Ovary (tissue), 3 donors: ENCODE measurements around the gene KCNG2.

Experiments used
- POLR2A ChIP-seq: fragments of 450-650 bp; IDR thresholded peaks from one replicate; pipeline ENCODE4 v1.6.1; 2017; ENCODE audit warnings: antibody characterized with exemption, mild to moderate bottlenecking, moderate library complexity
- TF ChIP-seq, protein P1 (sequence below), 3 donors: fragments of 450-650 bp in 2 of 3; fragments of 200-600 bp in 1 of 3; IDR thresholded peaks; one replicate each; pipeline versions ENCODE4 v1.5.1 to v1.8.0; 2016 to 2022; ENCODE audit warnings: antibody characterized with exemption in 3 of 3, mild to moderate bottlenecking in 1 of 3
- donor health status: DM: no; HTN: no; CAD: no.

DNA sequence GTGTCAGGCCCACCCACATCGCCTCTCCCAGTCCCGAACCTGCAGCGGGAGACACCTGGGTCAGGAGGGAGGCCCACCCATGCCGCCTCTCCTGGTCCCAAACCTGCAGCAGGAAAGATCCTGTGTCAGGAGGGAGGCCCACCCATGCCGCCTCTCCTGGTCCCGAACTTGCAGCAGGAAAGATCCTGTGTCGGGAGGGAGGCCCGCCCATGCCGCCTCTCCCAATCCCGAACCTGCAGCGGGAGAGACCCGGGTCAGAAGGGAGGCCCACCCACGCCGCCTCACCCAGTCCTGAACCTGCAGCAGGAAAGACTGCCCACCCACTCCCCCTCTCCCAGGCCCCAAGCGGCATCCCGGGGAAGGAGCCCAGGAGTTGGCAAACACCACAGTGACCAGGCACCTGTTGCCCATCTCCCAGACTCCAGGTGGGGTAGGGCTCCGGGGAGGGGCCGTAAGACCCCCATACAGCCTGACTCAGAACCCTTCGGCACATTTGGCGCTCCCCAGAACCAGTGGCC is 145.9 kb downstream of the KCNG2 start:
- TF ChIP-seq, protein P1, sequence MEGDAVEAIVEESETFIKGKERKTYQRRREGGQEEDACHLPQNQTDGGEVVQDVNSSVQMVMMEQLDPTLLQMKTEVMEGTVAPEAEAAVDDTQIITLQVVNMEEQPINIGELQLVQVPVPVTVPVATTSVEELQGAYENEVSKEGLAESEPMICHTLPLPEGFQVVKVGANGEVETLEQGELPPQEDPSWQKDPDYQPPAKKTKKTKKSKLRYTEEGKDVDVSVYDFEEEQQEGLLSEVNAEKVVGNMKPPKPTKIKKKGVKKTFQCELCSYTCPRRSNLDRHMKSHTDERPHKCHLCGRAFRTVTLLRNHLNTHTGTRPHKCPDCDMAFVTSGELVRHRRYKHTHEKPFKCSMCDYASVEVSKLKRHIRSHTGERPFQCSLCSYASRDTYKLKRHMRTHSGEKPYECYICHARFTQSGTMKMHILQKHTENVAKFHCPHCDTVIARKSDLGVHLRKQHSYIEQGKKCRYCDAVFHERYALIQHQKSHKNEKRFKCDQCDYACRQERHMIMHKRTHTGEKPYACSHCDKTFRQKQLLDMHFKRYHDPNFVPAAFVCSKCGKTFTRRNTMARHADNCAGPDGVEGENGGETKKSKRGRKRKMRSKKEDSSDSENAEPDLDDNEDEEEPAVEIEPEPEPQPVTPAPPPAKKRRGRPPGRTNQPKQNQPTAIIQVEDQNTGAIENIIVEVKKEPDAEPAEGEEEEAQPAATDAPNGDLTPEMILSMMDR (IDR thresholded peaks at IDR 0.05): no peak
- no peak for TF ChIP-seq POLR2A
